HEK293 (cell line): Measurements from ENCODE around the gene CCDC142.

Source experiments
- BCL11A ChIP-seq: fragments of 450-650 bp; formaldehyde crosslinking; IDR thresholded peaks from 2 replicates; pipeline ENCODE4 v1.5.1; 2016; ENCODE audit warnings: low read depth, missing biosample characterization, missing genetic modification characterization
- CTCF ChIP-seq: fragments of 450-650 bp; formaldehyde crosslinking; IDR thresholded peaks from 2 replicates; pipeline ENCODE4 v1.5.1; 2016; ENCODE audit warnings: missing biosample characterization, missing genetic modification characterization
- GLIS1 ChIP-seq: fragments of 450-650 bp; formaldehyde crosslinking; IDR thresholded peaks from 2 replicates; pipeline ENCODE4 v1.5.1; 2016; ENCODE audit warnings: missing biosample characterization, missing genetic modification characterization
- KLF8 ChIP-seq: fragments of 450-650 bp; formaldehyde crosslinking; IDR thresholded peaks from 2 replicates; pipeline ENCODE4 v1.5.1; 2016; ENCODE audit warnings: missing biosample characterization, missing genetic modification characterization
- PBX3 ChIP-seq: sonication (generic); formaldehyde crosslinking; IDR thresholded peaks from 2 replicates; pipeline ENCODE4 v1.8.1; 2022; ENCODE audit warnings: mild to moderate bottlenecking, moderate library complexity, missing genetic modification reagents
- SP2 ChIP-seq: fragments of 450-650 bp; formaldehyde crosslinking; IDR thresholded peaks from 2 replicates; pipeline ENCODE4 v1.5.1; 2016; ENCODE audit warnings: missing biosample characterization, missing genetic modification characterization
- ZBTB1 ChIP-seq: fragments of 450-650 bp; formaldehyde crosslinking; IDR thresholded peaks from 2 replicates; pipeline ENCODE4 v1.5.1; 2016; ENCODE audit warnings: missing biosample characterization, missing genetic modification characterization
- ZBTB17 ChIP-seq: fragments of 450-650 bp; formaldehyde crosslinking; IDR thresholded peaks from 2 replicates; pipeline ENCODE4 v1.5.1; 2016; ENCODE audit warnings: missing biosample characterization, missing genetic modification characterization
- ZBTB21 ChIP-seq: fragments of 450-650 bp; formaldehyde crosslinking; IDR thresholded peaks from 2 replicates; pipeline ENCODE4 v1.5.1; 2017; ENCODE audit warnings: missing biosample characterization, missing genetic modification characterization
- ZBTB26 ChIP-seq: fragments of 450-650 bp; formaldehyde crosslinking; optimal IDR thresholded peaks from 2 replicates; pipeline ENCODE3; 2016; ENCODE audit warnings: missing biosample characterization, mild to moderate bottlenecking, missing genetic modification characterization
- ZEB2 ChIP-seq: fragments of 450-650 bp; formaldehyde crosslinking; IDR thresholded peaks from 2 replicates; pipeline ENCODE4 v1.5.1; 2016; ENCODE audit warnings: missing biosample characterization, missing genetic modification characterization
- ZNF10 ChIP-seq: fragments of 450-650 bp; formaldehyde crosslinking; IDR thresholded peaks from 2 replicates; pipeline ENCODE4 v1.5.1; 2017; ENCODE audit warnings: missing biosample characterization, missing genetic modification characterization
- ZNF175 ChIP-seq: fragments of 450-650 bp; formaldehyde crosslinking; IDR thresholded peaks from 2 replicates; pipeline ENCODE4 v1.5.1; 2016; ENCODE audit warnings: missing biosample characterization, missing genetic modification characterization
- ZNF280D ChIP-seq: fragments of 450-650 bp; formaldehyde crosslinking; IDR thresholded peaks from 2 replicates; pipeline ENCODE4 v1.5.1; 2016; ENCODE audit warnings: missing biosample characterization, missing genetic modification characterization
- ZNF311 ChIP-seq: fragments of 450-650 bp; formaldehyde crosslinking; IDR thresholded peaks from 2 replicates; pipeline ENCODE4 v1.5.1; 2017; ENCODE audit warnings: missing biosample characterization, missing genetic modification characterization, borderline replicate concordance
- ZNF449 ChIP-seq: fragments of 450-650 bp; formaldehyde crosslinking; IDR thresholded peaks from 2 replicates; pipeline ENCODE4 v1.5.1; 2017; ENCODE audit warnings: missing biosample characterization, mild to moderate bottlenecking, missing genetic modification characterization, moderate library complexity
- ZNF514 ChIP-seq: fragments of 450-650 bp; formaldehyde crosslinking; IDR thresholded peaks from 2 replicates; pipeline ENCODE4 v1.5.1; 2016; ENCODE audit warnings: missing biosample characterization, missing genetic modification characterization
- ZNF555 ChIP-seq: fragments of 450-650 bp; formaldehyde crosslinking; conservative IDR thresholded peaks from 2 replicates; pipeline ENCODE4 v1.5.1; 2017; ENCODE audit warnings: missing biosample characterization, mild to moderate bottlenecking, missing genetic modification characterization, inconsistent platforms
- ZNF585B ChIP-seq: fragments of 450-650 bp; formaldehyde crosslinking; IDR thresholded peaks from 2 replicates; pipeline ENCODE4 v1.5.1; 2016; ENCODE audit warnings: missing biosample characterization, missing genetic modification characterization
- ZNF624 ChIP-seq: fragments of 450-650 bp; formaldehyde crosslinking; IDR thresholded peaks from 2 replicates; pipeline ENCODE4 v1.5.1; 2017; ENCODE audit warnings: missing biosample characterization, missing genetic modification characterization
- ZNF626 ChIP-seq: fragments of 450-650 bp; sonication (Bioruptor Pico); formaldehyde crosslinking; IDR thresholded peaks from 2 replicates; pipeline ENCODE4 v1.5.1; 2018; ENCODE audit warnings: missing biosample characterization, missing genetic modification characterization, inconsistent platforms
- ZNF654 ChIP-seq: fragments of 450-650 bp; formaldehyde crosslinking; IDR thresholded peaks from 2 replicates; pipeline ENCODE4 v1.5.1; 2016; ENCODE audit warnings: low read depth, missing biosample characterization, missing genetic modification characterization
- ZNF785 ChIP-seq: fragments of 450-650 bp; formaldehyde crosslinking; IDR thresholded peaks from 2 replicates; pipeline ENCODE4 v1.5.1; 2016; ENCODE audit warnings: missing biosample characterization, missing genetic modification characterization
- ZSCAN30 ChIP-seq: fragments of 450-650 bp; IDR thresholded peaks from 2 replicates; pipeline ENCODE4 v1.5.1; 2018; ENCODE audit warnings: missing biosample characterization, mild to moderate bottlenecking, missing genetic modification characterization, moderate library complexity
- ZXDB ChIP-seq: fragments of 450-650 bp; formaldehyde crosslinking; IDR thresholded peaks from 2 replicates; pipeline ENCODE4 v1.5.1; 2016; ENCODE audit warnings: missing biosample characterization, missing genetic modification characterization
- TF ChIP-seq, protein P1 (sequence below): fragments of 450-650 bp; formaldehyde crosslinking; IDR thresholded peaks from 2 replicates; pipeline ENCODE4 v1.5.1; 2016; ENCODE audit warnings: missing biosample characterization, missing genetic modification characterization
- TF ChIP-seq, protein P2 (sequence below): fragments of 450-650 bp; formaldehyde crosslinking; IDR thresholded peaks from 2 replicates; pipeline ENCODE4 v1.5.1; 2016; ENCODE audit warnings: missing biosample characterization, missing genetic modification characterization

Gene CCDC142

DNA sequence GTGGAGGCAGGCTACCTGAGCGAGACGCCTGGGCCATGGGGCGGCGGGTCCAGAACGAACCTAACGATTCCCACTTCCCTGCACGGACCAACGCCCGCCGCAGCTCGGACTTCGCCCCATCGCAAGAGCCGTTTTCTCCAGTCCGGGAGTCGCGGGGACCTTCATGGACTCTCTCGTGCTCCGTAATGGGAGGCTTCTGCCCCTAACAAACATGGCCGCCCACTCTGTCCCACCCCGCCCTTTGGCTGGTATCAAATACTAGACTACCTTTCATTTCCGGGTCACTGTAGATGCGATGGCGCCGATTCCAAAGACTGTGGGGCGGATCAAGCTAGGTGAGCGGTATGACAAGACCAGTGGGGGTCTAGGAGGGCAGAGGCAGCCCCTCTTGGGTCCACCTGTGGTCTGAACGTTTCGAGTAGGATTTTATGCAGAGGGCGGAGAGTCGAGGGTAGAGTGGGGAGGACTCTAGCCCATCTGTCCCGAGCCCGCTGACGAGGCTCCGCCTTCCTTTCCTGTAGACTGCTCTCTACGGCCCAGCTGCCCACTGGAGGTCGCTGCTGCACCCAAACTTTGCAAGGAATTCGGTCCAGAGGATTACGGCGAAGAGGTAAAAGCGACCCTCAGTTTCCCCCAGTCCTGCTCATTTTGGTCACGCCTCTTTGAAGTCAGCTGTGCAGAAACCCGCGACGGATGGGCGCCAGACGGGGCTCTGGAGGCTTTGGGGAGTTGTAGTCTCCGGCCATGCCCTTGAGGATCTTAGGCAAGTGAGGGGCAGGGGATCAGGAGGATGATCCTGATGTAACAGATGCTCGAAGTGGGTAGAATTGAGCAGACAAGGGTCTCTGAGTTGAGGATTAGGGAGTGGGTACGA is at the start of gene CCDC142, which contains the start of gene TTC31 (continued):
- no peak for TF ChIP-seq ZNF555 (tag by site-specific recombination)
- no peak for TF ChIP-seq ZNF785
- peak; percentile 10 for TF ChIP-seq ZSCAN30
- peak; percentile 97 for TF ChIP-seq ZBTB17 (tag by site-specific recombination)
- TF ChIP-seq SP2 (tag by site-specific recombination), result peak; percentile 84
- TF ChIP-seq PBX3 (CRISPR knock-in tag), result no peak
- TF ChIP-seq ZEB2 (tag by site-specific recombination), result peak; percentile 47; the same call in 1 of the 2 replicates
- no peak for TF ChIP-seq ZNF626
- peak; percentile 94 for TF ChIP-seq KLF8 (tag by site-specific recombination)
- TF ChIP-seq ZNF514 (tag by site-specific recombination), result no peak
- no peak for TF ChIP-seq ZNF585B (tag by site-specific recombination)
- TF ChIP-seq, protein P1, sequence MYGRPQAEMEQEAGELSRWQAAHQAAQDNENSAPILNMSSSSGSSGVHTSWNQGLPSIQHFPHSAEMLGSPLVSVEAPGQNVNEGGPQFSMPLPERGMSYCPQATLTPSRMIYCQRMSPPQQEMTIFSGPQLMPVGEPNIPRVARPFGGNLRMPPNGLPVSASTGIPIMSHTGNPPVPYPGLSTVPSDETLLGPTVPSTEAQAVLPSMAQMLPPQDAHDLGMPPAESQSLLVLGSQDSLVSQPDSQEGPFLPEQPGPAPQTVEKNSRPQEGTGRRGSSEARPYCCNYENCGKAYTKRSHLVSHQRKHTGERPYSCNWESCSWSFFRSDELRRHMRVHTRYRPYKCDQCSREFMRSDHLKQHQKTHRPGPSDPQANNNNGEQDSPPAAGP, result peak; percentile 32; the same call in 1 of the 2 replicates
- no peak for TF ChIP-seq ZBTB21 (tag by site-specific recombination)
- no peak for TF ChIP-seq ZBTB26 (tag by site-specific recombination)
- TF ChIP-seq ZNF10 (tag by site-specific recombination), result no peak
- TF ChIP-seq ZNF175 (tag by site-specific recombination), result no peak
- no peak for TF ChIP-seq ZBTB1 (tag by site-specific recombination)
- no peak for TF ChIP-seq BCL11A
- peak; percentile 71 for TF ChIP-seq ZNF654 (tag by site-specific recombination)
- no peak for TF ChIP-seq ZNF311 (tag by site-specific recombination)
- TF ChIP-seq CTCF (tag by site-specific recombination), result peak; percentile 88
- TF ChIP-seq ZNF624, result no peak
- no peak for TF ChIP-seq ZNF280D (tag by site-specific recombination)
- TF ChIP-seq, protein P2, sequence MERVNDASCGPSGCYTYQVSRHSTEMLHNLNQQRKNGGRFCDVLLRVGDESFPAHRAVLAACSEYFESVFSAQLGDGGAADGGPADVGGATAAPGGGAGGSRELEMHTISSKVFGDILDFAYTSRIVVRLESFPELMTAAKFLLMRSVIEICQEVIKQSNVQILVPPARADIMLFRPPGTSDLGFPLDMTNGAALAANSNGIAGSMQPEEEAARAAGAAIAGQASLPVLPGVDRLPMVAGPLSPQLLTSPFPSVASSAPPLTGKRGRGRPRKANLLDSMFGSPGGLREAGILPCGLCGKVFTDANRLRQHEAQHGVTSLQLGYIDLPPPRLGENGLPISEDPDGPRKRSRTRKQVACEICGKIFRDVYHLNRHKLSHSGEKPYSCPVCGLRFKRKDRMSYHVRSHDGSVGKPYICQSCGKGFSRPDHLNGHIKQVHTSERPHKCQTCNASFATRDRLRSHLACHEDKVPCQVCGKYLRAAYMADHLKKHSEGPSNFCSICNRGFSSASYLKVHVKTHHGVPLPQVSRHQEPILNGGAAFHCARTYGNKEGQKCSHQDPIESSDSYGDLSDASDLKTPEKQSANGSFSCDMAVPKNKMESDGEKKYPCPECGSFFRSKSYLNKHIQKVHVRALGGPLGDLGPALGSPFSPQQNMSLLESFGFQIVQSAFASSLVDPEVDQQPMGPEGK (tag by site-specific recombination), result peak; percentile 77
- no peak for TF ChIP-seq ZNF449
- TF ChIP-seq ZXDB, result 0 out of 2 replicates have a peak, but pooled peaks have one; percentile 58
- TF ChIP-seq GLIS1 (tag by site-specific recombination), result peak; percentile 51
